ENCODE results near the gene DAND5. TPM values are rescaled to one million over a fixed set of nuclear protein-coding genes. Genes with fewer than 3 reads are reported as not detected.
A peak's percentile ranks its signal among the peaks of the same experiment; 100 is the strongest.

Gene DAND5
- total and polyA plus RNA-seq, 2 of the 13 experiments (the other 11 are each of a cell fraction or from before 2014, with no cell fraction given) = 0.04 TPM; not detected in 1

GRCh38 chr19:12937927-12938778, 31.2 kb upstream of the DAND5 start, which contains the start of gene CALR (continued):
- TF ChIP-seq, protein P1, sequence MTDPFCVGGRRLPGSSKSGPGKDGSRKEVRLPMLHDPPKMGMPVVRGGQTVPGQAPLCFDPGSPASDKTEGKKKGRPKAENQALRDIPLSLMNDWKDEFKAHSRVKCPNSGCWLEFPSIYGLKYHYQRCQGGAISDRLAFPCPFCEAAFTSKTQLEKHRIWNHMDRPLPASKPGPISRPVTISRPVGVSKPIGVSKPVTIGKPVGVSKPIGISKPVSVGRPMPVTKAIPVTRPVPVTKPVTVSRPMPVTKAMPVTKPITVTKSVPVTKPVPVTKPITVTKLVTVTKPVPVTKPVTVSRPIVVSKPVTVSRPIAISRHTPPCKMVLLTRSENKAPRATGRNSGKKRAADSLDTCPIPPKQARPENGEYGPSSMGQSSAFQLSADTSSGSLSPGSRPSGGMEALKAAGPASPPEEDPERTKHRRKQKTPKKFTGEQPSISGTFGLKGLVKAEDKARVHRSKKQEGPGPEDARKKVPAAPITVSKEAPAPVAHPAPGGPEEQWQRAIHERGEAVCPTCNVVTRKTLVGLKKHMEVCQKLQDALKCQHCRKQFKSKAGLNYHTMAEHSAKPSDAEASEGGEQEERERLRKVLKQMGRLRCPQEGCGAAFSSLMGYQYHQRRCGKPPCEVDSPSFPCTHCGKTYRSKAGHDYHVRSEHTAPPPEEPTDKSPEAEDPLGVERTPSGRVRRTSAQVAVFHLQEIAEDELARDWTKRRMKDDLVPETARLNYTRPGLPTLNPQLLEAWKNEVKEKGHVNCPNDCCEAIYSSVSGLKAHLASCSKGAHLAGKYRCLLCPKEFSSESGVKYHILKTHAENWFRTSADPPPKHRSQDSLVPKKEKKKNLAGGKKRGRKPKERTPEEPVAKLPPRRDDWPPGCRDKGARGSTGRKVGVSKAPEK (CRISPR knock-in tag; IDR thresholded peaks at IDR 0.05; ENCODE audit: borderline replicate concordance) = no peak
- no peak for TF ChIP-seq FLYWCH1 (CRISPR knock-in tag; IDR thresholded peaks at IDR 0.05)
- TF ChIP-seq, protein P2, sequence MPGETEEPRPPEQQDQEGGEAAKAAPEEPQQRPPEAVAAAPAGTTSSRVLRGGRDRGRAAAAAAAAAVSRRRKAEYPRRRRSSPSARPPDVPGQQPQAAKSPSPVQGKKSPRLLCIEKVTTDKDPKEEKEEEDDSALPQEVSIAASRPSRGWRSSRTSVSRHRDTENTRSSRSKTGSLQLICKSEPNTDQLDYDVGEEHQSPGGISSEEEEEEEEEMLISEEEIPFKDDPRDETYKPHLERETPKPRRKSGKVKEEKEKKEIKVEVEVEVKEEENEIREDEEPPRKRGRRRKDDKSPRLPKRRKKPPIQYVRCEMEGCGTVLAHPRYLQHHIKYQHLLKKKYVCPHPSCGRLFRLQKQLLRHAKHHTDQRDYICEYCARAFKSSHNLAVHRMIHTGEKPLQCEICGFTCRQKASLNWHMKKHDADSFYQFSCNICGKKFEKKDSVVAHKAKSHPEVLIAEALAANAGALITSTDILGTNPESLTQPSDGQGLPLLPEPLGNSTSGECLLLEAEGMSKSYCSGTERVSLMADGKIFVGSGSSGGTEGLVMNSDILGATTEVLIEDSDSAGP (CRISPR knock-in tag; IDR thresholded peaks at IDR 0.05; ENCODE audit: borderline replicate concordance) = peak; percentile 99
- no peak for TF ChIP-seq PRMT3 (CRISPR knock-in tag; IDR thresholded peaks at IDR 0.05; ENCODE audit: borderline replicate concordance, low read depth)
- TF ChIP-seq KLF12 (CRISPR knock-in tag; IDR thresholded peaks at IDR 0.05; ENCODE audit: borderline replicate concordance) = peak; percentile 84; the same call in 1 of the 2 replicates
- no peak for TF ChIP-seq SNAPC2 (CRISPR knock-in tag; IDR thresholded peaks at IDR 0.05)
- no peak for TF ChIP-seq LRRFIP1 (CRISPR knock-in tag; conservative IDR thresholded peaks at IDR 0.05)
- TF ChIP-seq XBP1 (CRISPR knock-in tag; IDR thresholded peaks at IDR 0.05) = 0 out of 2 replicates have a peak, but pooled peaks have one; percentile 49
- no peak for TF ChIP-seq ZNF780A (CRISPR knock-in tag; IDR thresholded peaks at IDR 0.05)
- TF ChIP-seq HOXA3 (CRISPR knock-in tag; IDR thresholded peaks at IDR 0.05) = peak; percentile 50
- TF ChIP-seq NFKB2 (CRISPR knock-in tag; IDR thresholded peaks at IDR 0.05; ENCODE audit: borderline replicate concordance) = peak; percentile 42; the same call in 1 of the 2 replicates
- no peak for TF ChIP-seq KDM5A (IDR thresholded peaks at IDR 0.05; ENCODE audit: borderline replicate concordance, low read length)
- TF ChIP-seq ZNF484 (CRISPR knock-in tag; IDR thresholded peaks at IDR 0.05; ENCODE audit: borderline replicate concordance, low read depth) = no peak; the same call in 1 of the 2 replicates
- TF ChIP-seq ZNF678 (CRISPR knock-in tag; IDR thresholded peaks at IDR 0.05) = peak; percentile 63; the same call in 1 of the 2 replicates
- peak; percentile 73; the same call in 1 of the 2 replicates for TF ChIP-seq ZNF329 (CRISPR knock-in tag; IDR thresholded peaks at IDR 0.05; ENCODE audit: low read depth)
- TF ChIP-seq RBM22 (optimal IDR thresholded peaks at IDR 0.05; ENCODE audit: low read length) = no peak
- peak; percentile 36; the same call in 1 of the 2 replicates for TF ChIP-seq ZNF788 (CRISPR knock-in tag; IDR thresholded peaks at IDR 0.05; ENCODE audit: borderline replicate concordance)
- no peak for TF ChIP-seq TRIM24 (CRISPR knock-in tag; IDR thresholded peaks at IDR 0.05)
- no peak for TF ChIP-seq FIP1L1 (IDR thresholded peaks at IDR 0.05; ENCODE audit: borderline replicate concordance, insufficient read depth, low read depth, low read length)
- no peak for TF ChIP-seq GTF3A (CRISPR knock-in tag; conservative IDR thresholded peaks at IDR 0.05)

Measured in HepG2 (cell line).